SIG-M5 treated with dmso at 0.1 percent for 504 hours (cell line): Measurements from ENCODE around the gene SYT8.

Experiments
- DNase-seq: peaks from one replicate; lab custom pipeline; 2025; ENCODE audit not compliant: unreplicated experiment; lab: John Stamatoyannopoulos, UW

Gene SYT8

DNA sequence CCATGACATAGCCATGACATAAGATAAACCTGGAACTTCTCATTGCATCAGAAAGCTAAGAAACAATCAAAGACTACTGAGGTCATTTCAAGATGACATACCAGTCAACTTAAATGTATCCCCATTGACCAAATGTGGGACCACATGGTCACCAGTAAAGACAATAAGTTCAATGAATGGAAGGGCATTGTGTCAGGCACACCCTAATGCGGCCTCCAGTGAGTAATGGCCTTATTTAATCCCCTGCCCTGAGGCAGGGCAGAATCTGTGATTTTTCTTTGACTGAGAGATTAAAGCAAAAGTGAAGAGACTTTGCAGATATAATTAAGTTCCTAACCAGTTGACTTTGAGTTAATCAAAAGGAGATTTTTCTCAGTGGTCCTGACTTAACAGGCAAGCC lies 17.3 kb upstream of the SYT8 start:
- no peak for DNase-seq

DNA sequence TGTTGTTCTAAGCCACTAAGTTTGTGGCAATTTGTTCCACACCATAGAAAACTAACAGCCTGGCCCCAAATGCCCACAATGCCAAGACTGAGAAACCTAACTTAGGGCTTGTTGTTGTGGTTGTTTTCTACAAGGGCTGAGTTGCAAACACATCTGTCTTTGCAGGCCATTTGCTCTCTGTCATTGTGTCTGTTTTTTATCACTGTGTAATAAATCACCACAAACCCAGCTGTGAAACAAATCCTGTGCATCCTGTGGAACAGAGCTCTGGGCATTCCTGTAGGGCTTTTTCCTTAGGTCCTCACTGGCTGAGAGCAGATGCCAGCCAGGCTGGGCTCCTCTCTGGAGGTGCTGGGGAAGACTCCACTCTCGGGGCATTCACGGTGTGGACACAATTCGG lies 15.7 kb upstream of the SYT8 start:
- DNase-seq: no peak

DNA sequence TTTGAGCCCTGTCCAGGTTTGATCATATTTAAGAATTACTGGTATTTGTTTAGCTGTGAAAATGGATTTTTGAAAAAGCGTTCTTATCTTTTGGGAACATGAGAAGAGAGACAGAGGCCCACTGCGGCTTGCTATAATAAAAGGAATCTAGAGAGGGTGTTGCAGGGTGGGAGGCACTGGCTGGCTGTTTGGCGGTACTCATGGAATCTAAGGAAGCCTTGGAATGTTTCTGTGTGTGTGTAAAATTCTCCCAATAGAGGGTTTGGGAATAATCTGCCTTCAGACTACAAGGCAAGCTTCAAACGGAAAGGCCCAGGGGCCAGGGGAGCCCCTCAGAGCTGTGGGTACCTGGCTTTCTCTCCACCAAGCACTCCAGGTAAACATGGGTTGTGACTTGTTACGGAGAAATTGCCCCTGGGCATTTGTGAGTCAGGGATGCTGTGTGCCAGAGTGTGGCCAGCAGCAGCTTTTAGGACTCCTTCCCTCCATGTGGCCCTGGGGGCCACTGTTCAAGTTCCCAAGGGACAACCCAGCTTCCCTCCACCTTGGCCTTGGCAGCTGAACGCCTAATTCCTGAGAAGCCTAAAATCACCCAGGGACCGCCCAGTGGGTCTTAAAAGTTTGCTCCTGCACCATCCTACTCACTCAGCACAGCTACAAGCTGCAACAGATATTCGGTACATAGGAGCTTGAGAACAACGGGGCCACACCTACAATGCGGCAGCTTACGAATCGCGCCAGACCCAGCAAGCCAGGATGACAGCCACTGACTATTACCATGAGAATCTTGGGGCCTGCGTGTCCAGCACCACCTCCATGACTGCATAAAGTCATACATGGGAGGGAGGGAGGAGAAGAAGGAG lies 14.1 kb upstream of the SYT8 start:
- no peak for DNase-seq

- no peak for DNase-seq
Measured at GRCh38 chr11:1821562-1821961, 13.2 kb upstream of the SYT8 start.

- DNase-seq: no peak
Measured at GRCh38 chr11:1822648-1823375, 12.0 kb upstream of the SYT8 start.

- no peak for DNase-seq
Measured at GRCh38 chr11:1823376-1824220, 11.2 kb upstream of the SYT8 start.

GRCh38 chr11:1824221-1825038 lies 10.4 kb upstream of the SYT8 start:
- DNase-seq: no peak

- no peak for DNase-seq
Measured at GRCh38 chr11:1825039-1825740, 9.6 kb upstream of the SYT8 start.

DNA sequence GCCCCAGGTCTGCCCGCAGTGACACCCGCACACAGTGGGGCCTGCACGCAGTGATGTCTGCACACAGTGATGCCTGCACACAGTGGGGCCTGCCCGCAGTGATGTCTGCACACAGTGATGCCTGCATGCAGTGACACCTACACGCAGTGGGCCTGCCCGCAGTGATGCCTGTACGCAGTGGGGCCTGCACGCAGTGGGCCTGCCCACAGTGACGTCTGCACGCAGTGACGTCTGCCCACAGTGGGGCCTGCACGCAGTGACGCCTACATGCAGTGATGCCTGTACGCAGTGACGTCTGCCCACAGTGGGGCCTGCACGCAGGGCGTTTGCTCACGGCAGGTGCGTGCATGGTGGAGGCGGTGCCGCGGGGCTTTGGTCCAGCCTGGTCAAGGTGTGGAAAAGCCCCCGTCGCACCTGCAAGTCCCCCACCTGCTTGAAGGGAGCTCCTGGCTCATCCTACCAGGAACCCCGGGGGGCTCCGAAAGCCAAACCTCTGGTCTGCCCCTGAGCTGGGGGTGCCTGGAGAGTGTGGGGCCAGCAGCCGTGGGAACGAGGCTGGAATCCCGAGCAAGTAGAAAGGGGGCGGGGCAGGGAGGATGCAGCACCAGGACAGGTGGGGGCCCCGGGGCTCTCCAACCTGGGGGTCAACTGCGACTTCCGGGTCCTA lies 8.9 kb upstream of the SYT8 start:
- DNase-seq: no peak

- no peak for DNase-seq
Measured at GRCh38 chr11:1826552-1827094, 8.2 kb upstream of the SYT8 start.

- DNase-seq: no peak
Measured at GRCh38 chr11:1827095-1827813, 7.5 kb upstream of the SYT8 start.

DNA sequence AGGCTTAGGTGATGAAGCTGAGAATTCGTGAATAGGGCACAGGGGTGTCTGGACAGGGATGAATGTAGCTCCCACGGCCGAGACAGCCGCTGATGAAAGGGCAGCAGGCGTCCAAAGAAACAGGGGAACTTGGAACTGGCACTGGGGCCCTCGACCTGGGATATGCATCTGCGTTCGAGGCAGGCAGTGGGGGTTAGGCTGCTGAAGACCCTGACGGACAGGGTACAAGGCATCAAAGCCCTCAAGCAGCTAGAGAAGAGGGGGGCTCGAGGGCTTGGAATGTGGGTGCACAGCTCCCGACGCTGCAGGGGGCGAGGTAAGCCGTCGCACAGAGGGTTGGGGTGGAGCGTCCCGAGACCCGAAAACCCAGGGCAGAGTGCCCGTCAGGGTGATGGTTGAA lies 6.9 kb upstream of the SYT8 start:
- DNase-seq: no peak

DNA sequence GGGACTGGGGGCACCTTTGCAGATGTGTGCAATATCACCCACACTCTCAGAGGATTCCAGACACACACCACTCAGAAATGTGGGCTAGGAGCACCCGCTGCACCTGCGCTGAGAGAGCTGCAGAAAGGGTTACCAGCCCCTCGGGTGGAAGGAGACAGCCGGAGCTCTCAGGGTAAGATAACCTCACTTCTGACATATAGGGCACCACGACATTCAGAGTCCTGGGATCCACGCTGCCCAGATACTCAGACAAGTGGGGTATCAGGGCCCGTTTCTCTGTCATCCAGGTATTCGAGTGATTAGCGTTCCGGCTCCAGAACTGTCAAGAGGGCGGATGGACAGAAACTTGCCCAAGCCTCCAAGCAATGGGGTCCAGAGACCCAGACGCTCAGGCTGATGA lies 6.2 kb upstream of the SYT8 start:
- DNase-seq: no peak

DNA sequence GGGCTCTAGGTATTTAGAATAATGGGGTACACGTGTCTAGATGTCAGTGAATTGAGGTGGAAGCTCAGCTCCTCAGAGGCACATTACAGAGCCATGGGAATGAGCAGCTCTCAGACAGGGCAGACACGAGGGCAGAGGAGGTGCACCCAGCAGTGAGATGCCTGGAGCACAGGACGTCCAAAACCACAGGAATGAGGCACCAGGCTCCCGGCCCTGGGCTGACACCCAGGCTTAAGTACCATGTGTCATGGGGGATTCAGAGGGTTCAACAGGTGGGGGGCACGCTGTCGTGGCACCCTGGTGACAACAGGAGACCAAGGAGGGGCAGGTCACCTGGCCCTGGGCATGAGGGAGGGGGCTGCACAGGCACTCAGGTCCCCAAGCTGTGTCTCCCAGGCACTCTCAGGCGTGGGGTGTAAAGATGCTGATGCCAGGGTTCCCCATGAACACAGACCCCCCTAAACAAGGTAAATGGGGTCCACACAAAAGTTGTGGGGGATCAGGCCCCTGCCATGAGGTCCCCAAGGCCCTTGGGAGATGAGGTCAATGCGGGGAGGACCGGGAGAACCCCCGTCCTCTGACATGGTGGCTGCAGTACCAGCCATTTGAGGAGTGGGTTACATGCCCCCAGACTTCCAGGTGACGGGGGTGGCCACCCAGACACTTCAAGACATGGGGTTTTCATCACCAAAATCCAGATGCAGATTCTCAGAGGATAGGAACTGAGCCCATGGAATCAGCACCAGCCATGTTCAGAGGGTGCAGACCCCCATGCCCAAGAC lies 5.6 kb upstream of the SYT8 start:
- DNase-seq: no peak

DNA sequence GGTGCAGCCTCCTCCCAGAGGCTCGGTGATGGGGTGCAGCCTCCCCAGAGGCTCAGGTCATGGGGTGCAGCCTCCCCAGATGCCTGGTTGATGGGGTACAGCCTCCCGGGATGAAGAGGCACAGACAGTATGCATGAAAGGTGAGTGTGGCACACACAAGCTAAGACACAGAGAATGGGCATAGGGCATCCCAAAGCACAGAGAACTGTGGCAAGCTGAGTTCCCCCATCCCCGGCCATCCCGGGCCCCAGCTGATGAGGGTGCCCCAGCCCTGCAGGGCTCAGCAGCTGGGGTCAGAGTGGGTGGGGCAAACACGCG lies 4.8 kb upstream of the SYT8 start:
- DNase-seq: no peak

DNA sequence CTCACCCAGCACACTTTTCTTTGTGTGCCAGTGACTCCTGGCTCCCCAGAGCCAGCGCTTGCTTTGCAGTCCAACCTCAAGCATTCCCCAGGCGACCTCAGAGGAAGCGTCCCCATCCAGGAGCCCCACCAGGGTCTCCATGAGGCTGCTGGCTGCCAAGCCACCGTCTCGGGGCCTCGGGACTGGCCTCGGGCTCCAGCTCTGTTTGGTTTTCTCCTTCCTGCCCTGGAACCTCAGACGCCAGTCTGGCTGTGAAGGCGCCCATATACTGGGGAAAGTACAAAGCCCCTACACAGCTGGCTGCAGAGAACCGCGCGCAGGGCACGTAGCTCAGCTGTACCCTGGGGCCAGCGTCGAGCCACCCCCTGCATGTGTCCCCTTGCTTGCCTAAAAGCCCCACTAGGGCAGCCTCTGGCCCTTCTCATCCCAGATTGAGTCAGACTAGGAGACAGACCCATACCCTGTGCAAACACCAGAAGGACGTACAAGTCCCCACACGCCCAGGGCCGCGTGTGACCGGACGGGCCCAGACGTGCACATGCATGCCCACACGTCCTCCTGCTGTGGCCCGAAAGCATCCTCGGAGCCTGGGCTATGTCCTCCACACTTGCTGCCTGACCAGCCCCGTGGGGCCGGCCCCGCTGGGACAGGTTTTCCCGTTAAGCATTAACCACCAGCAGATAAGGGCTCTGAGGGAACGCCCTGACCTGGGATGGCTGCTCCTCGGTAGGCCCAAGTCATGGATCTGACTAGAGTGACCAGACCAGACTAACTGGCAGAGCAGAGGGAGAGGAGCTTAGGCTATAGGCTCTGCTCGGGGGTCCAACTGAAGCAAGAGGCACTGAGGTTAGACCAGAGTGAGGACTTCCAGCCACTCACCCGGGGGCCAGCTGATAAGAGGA lies 4.2 kb upstream of the SYT8 start:
- DNase-seq: no peak
